BE2C (cell line): ENCODE data around the gene CCNI2.

Experiments used
- DNase-seq: peaks from one replicate; pipeline ENCODE4 v3.0.0-alpha.2; 2020
- H3K27me3 ChIP-seq: fragments of 250-450 bp; sonication (Bioruptor Pico); 2 replicates; pipeline ENCODE4 v1.5.1; 2020; ENCODE audit warnings: mild to moderate bottlenecking
- H3K36me3 ChIP-seq: fragments of 250-450 bp; sonication (Bioruptor Pico); 2 replicates; pipeline ENCODE4 v1.5.1; 2020; ENCODE audit warnings: mild to moderate bottlenecking
- H3K4me1 ChIP-seq: fragments of 250-450 bp; sonication (Bioruptor Pico); 2 replicates; pipeline ENCODE4 v1.5.1; 2020
- H3K4me3 ChIP-seq: 2 replicates; pipeline ENCODE4 v1.5.1; 2011; ENCODE audit warnings: low read depth, low read length
- H3K9me3 ChIP-seq: fragments of 250-450 bp; sonication (Bioruptor Pico); 2 replicates; pipeline ENCODE4 v1.5.1; 2020
- CTCF ChIP-seq: IDR thresholded peaks from 2 replicates; pipeline ENCODE4 v1.5.1; 2012; ENCODE audit warnings: mild to moderate bottlenecking, low read depth, low read length

CCNI2 gene

GRCh38 chr5:132747616-132748440 is 602 bp downstream of the CCNI2 start:
- Histone ChIP-seq H3K4me1 (no peaks in the 10 kb centered on the region), H3K9me3 (no peaks in the 10 kb centered on the region), H3K27me3 (no peaks in the 10 kb centered on the region; the same call in 1 of the 2 replicates), H3K36me3 (no peaks in the 10 kb centered on the region), H3K4me3 (no peak overlapping the region)
- no peak for TF ChIP-seq CTCF
- DNase-seq, result no peak

- Histone ChIP-seq H3K4me3 (no peak overlapping the region), H3K4me1 (no peaks in the 10 kb centered on the region), H3K27me3 (no peaks in the 10 kb centered on the region; the same call in 1 of the 2 replicates), H3K9me3 (no peaks in the 10 kb centered on the region), H3K36me3 (no peaks in the 10 kb centered on the region)
- no peak for DNase-seq
- TF ChIP-seq CTCF, result no peak
These were observed 1.3 kb downstream of the CCNI2 start for GRCh38 chr5:132748522-132749000.

- H3K4me3 ChIP-seq, result no peak overlapping the region
- H3K27me3 ChIP-seq, result no peaks in the 10 kb centered on the region; the same call in 1 of the 2 replicates
- H3K4me1 ChIP-seq, result no peaks in the 10 kb centered on the region
- no peak for DNase-seq
- no peaks in the 10 kb centered on the region for H3K36me3 ChIP-seq
- H3K9me3 ChIP-seq, result no peaks in the 10 kb centered on the region
- no peak for TF ChIP-seq CTCF
These were observed 2.3 kb downstream of the CCNI2 start for GRCh38 chr5:132749506-132749905.

GRCh38 chr5:132750471-132751230 is 3.4 kb downstream of the CCNI2 start:
- DNase-seq, result no peak

GRCh38 chr5:132751444-132751843 is 4.2 kb downstream of the CCNI2 start:
- no peaks in the 10 kb centered on the region for H3K4me1 ChIP-seq
- H3K36me3 ChIP-seq, result no peaks in the 10 kb centered on the region
- TF ChIP-seq CTCF, result no peak
- no peaks in the 10 kb centered on the region for H3K27me3 ChIP-seq
- no peak overlapping the region for H3K4me3 ChIP-seq
- no peaks in the 10 kb centered on the region for H3K9me3 ChIP-seq
- DNase-seq, result no peak

More at GRCh38 chr5:132750471-132751230, 3.4 kb downstream of the CCNI2 start:
- Histone ChIP-seq H3K4me3 (no peak overlapping the region), H3K4me1 (no peaks in the 10 kb centered on the region), H3K36me3 (no peaks in the 10 kb centered on the region), H3K27me3 (no peaks in the 10 kb centered on the region; the same call in 1 of the 2 replicates), H3K9me3 (no peaks in the 10 kb centered on the region)
- TF ChIP-seq CTCF, result no peak
